NCI-H1048 (cell line): ENCODE results near the gene HIGD1B.

Source experiments
- DNase-seq: peaks from one replicate; lab custom pipeline; 2025; lab: John Stamatoyannopoulos, UW

HIGD1B gene

DNA sequence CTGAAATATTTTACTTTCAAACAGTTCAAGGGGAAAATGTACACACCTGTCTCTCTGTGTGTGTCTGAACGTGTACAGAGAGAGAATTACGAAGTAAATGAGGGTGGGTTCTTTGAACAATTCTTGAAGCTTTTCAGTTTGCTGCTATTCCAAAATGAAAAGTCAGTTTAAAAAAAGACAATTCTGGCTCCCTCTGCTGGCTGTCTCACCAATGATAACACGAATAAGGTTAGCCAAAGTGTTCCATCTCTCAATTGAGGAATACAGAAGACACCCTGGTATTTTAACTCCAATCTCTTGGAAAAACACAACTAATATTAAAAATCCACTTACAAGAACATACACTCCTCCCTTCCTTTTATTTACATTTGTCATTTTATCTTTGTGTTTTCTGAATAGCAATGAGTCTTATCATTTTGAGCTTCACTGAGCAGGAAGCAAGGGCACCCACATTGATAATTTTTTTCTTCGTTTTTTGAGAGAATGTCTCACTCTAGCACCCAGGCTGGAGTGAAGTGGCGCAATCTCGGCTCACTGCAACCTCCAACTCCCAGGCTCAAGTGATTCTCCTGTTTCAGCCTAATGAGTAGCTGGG is 31.0 kb downstream of the HIGD1B start:
- DNase-seq: no peak

DNA sequence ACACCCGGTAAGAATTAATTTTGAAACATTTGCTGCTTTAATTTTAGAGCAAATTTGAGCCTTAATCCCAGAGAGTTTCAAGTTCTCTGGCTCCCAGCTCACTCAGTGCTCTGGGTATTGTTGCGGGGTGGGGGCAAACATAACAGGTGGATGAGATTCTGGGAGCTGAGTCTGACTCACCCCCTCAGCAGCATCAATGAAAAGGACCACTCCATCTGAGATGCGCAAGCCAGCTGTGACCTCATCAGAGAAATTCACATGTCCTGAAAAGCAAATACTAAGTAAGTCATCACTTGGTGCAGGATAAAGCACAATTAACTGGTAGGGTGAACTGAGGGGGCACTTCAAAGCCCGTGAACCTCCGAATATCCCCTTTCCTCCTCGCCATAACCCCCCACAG is 31.7 kb downstream of the HIGD1B start:
- no peak for DNase-seq

DNA sequence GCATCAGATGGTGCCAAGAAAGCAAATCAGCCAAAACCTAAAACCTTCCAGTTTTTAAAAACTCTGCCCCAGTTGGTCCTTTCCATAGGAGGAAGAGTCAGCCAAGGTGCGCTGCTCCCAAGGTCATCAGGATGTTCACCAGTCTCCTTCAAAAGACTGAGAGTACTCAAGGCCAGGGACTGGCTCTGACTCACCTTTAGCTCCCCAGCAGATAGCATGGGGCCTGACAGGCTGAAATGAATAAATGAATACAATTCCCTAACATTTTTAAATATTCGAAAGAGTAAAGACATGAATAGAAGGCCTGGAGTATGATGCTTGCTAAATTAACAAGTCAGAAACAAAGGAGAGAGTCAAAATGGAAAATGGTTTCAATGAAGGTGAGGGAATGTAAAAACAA is 32.4 kb downstream of the HIGD1B start:
- DNase-seq: no peak

DNA sequence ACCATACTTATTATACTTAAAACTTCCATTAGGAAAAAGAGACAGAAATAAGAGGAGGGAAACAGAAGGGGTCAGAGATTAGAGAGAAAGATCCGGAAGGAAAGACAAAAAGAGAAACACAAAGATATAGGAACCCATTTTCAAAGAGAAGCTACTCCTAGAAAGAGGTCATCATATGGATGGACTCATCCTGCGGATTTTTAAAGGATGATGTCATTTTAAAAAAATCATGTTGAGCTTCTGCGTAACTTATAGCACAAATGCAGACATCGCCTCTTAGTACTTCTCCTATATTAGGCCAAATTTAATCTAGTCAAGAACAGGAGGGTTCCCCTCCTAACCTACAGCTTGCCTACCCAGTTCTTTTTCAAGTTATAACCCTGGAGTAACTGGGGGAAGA is 33.5 kb downstream of the HIGD1B start:
- no peak for DNase-seq

DNA sequence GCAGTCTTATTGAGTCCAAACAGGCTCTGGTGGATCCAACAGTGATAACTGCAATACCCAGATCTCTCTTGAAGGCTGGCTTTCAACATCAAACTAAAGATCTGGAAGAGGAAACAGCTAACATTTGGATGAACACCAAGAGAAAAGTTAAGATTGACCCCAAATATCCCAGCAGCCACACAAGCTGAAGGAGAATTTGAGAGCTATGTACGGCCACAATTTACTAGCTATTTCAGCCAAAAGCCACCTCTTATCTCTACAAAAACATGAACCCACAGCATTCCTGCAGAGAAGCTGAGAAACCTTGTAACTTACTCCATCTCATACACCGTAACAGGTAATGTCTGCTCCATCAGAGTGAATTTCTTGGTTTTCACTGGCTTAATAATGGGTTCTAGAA is 37.3 kb downstream of the HIGD1B start:
- no peak for DNase-seq

DNA sequence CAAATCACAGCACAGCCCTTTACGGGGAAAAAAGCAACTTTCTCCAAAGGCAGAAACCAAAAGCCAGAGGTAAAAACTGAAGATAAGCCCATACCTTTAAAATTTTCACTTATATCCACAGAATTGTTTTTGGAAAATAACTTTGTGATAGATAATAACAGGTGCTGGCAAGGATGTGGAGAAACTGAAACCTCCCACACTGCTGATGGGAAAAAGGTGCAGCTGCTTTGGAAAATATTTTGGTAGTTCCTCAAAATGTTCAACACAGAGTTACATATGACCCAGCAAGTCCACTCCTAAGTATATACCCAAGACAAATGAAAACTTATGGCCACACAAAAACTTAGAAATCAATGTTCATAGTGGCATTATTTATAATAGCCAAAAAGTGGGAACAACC is 39.3 kb downstream of the HIGD1B start:
- no peak for DNase-seq

DNA sequence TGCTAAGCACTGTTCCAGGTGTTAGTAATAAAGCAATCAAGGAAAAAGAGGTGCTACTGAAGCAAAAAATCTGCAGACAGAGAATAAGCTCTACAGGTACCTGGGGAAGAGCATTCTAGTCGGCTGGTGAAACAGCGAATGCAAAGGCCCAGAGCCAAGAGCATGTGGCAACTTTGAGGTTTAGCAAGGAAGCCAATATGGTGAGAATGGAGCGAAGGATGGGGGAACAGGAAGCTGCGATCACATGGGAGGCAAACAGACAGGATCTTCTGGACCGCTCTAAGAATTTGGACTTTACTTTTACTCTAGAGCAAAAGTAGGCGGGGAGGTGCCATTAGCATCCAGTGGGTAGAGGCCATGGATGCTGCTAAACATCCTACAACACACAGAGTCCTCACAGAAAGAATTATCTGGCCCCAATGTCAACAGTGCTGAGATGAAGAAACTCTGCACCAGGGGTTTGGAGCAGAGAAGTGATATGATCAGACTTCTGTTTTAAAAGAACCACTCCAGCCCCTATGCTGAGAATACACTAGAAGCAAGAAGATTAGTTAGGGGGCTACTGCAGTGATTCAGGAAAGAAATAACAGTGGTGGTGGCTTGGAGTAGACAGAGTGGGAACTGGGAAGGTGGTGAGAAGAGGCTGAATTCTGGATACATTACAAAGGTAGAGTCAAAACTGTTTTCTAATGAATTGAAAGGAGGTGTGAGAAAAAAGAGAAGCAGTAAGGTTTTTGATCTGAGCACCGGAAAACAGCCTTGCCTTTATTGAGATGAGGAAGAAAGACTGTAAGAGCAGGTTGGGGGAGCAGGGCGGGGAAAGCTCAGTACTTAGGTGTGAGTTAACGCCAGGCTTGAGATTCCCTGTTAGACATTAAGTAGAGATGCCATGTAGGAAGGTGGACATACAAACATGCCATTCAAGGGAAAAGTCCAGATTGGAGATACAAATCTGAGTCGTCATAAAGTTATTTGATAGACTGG is 40.6 kb downstream of the HIGD1B start:
- no peak for DNase-seq

DNA sequence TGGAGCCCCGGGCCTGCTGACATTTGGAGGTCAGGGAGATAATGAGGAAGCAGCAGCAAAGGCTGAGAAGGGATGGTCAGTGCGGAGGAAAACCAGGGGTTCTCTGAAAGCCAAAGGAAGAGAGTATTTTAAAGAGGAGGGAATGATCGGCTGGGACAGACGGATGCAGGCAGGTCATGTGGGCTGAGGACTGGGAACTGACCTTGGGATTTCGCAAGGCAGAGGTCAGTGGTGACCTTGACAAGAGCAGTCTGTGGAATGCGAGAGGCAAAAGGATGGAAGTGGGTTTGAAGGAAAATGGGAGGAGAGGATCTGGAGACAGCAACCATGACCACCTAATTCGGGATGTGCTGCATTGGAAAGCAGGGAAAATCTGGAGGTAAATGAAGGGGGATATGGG is 41.3 kb downstream of the HIGD1B start:
- DNase-seq: no peak

DNA sequence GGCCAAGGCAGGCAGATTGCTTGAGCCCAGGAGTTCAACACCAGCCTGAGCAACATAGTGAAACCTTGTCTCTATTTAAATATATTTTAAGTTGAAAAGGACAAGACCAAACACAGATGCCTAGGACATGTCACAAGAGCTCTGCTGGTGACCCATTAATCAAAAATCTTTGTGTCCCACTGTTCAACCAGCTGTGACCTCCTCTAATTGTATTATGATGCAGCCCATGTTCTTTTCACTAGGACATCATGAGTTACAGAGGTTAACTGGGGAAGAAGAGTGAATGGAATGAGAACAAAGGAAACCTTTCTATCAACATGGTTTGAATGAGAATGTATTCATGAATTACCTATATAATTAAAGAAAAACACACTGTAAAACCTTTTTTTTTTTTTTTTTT is 44.6 kb downstream of the HIGD1B start:
- DNase-seq: no peak

DNA sequence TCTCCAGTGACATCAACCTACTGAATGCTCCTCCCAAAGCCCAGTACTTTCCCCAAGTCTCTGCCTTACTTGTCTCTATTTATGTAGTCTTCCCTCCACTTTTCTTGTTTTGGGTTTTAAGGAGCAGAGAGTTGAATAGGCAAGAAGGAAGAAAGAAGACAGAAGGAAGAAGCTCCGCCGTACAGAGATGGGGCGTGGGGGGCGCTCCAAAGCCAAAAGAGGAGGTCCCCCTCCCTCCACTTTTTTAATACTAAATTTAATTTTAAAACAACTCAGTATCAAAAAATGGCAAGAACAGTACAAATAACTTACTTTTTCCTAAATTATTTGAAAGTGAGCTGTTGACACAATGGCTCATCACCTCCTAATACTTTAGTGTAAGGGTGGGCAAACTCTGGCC is 47.0 kb downstream of the HIGD1B start:
- no peak for DNase-seq

DNA sequence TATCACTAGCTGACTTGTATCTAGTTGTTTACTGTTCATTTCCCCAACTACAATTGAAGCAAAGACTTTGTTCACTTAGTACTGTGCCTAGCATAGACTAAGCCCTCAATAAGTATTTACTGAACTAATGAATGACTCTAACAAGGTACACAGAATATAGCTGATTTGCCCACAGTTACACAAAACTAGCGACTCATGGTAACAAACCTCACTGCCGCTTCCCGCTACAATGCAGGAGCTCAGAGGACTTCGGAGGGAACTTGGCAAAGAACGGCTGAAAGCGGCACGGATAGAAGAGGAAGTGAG is 51.0 kb downstream of the HIGD1B start:
- DNase-seq: no peak

DNA sequence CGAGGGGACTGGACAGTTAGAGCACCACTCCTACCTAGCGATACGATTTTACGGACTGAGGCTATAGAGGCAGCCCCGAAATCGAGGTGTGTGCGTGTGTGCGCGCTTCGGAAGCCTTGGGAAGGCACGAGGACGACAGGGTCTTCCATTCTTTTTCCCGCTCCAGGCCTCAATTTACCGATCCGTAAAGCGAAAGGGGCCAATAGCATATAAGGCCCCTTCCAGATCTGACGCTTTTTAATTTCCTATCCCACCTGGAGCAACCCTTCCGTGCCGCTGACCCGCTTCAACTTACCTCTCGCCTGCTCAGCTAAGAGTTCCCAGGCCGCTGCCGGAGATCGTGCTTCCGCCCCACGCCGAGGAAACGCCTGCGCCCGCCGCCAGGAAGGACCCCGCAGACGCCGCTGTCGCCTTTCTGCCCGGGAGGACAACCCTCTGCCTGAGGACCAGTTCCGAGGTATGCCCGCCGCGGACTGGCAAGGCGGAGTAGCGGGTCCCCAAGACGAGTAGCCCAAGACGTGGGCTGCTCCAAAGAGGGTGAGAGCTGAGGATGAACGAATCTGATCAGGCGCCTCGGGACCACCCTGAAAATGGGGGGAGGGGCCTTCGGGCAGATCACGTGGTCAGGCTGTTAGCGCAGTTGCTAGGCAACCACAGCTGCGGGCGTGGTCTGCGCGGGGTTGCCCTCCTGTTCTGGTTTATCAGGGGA is 51.5 kb downstream of the HIGD1B start, which contains the start of gene EFTUD2:
Gene EFTUD2 (minus strand): TSS at position 372 of the 709 bp plus-strand sequence. CDS start 4,924 bp downstream, outside the sequence.
- DNase-seq: peak; percentile 82
